ENCODE data around the gene KRTAP10-12. TPM values are rescaled to one million over a fixed set of nuclear protein-coding genes. Genes with fewer than 3 reads are reported as not detected.

The KRTAP10-12 gene
- total RNA-seq, 1 experiment from 2014 or later = not detected

- Histone ChIP-seq H3K9me3 (ENCODE audit: low read depth, low read length, poor library complexity, severe bottlenecking) (no peaks in the 10 kb centered on the region), H3K36me3 (ENCODE audit: insufficient read depth, low read length, poor library complexity, severe bottlenecking) (no peaks in the 10 kb centered on the region), H3K4me3 (ENCODE audit: low read depth, low read length, poor library complexity, severe bottlenecking) (no peak overlapping the region), H3K4me1 (ENCODE audit: insufficient read depth, low read length, poor library complexity, severe bottlenecking) (peaks cover 4% of the 10 kb centered on the region), H3K27me3 (replicated peaks; ENCODE audit: insufficient read depth, low read depth, low read length, poor library complexity) (peaks cover 13% of the 10 kb centered on the region), H3K27ac (ENCODE audit: low read depth, low read length, poor library complexity, severe bottlenecking) (no peak overlapping the region)
- TF ChIP-seq CTCF (conservative IDR thresholded peaks at IDR 0.05; ENCODE audit: low read depth, low read length) = no peak
- no peak for TF ChIP-seq EZH2 (IDR thresholded peaks at IDR 0.05; ENCODE audit: borderline replicate concordance, low read depth, low read length, poor library complexity, severe bottlenecking)
- no TSS peak for BruUV-seq (replicated peaks)
- intact Hi-C loops (cut with micrococcal nuclease; ENCODE audit: unreplicated experiment) = no loop called here
- DNase-seq (ENCODE audit: low spot score) = no peak
- CTCF ChIA-PET = no interaction called here
- POLR2A ChIA-PET (ENCODE audit: low non-redundant PET) = no interaction called here
Observed at GRCh38 chr21:44706706-44707581, 10.0 kb downstream of the KRTAP10-12 start.

DNA sequence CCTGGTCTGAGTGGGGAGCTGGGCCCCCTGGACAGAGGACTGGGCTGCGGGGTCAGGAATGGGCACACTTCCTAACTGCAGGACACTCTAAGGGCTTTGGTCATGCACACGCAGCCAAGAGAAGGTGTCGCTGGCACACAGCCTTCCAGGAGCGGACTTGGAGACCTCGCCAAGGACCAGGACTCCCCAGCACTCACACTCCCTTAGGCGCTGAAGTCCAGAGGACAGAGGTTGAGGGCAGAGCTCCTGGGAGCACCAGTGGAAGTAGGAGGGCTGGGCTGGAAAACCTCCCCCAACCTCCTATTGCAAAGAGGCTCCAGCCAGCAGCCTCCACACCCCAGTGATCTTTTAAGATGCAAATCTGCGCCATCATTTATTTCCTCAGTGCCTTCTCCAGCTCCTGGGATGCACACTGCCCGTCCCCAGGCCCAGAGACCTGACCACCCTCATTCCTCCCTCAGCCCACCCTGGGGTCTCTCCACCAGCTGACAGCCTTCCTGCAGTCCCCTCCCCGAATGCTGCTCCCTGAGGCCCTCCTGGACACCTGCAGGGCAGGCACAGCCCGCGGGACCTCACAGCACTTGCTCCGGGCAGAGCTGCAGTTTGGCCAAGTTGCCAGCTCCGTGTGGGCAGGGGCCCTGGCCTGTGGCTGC is 11.4 kb downstream of the KRTAP10-12 start:
- no peaks in the 10 kb centered on the region for H3K9me3 ChIP-seq (ENCODE audit: low read depth, low read length, poor library complexity, severe bottlenecking)
- H3K27me3 ChIP-seq (replicated peaks; ENCODE audit: insufficient read depth, low read depth, low read length, poor library complexity) = peaks cover 13% of the 10 kb centered on the region
- intact Hi-C loops (cut with micrococcal nuclease; ENCODE audit: unreplicated experiment) = no loop called here
- no TSS peak for BruUV-seq (replicated peaks)
- H3K4me1 ChIP-seq (ENCODE audit: insufficient read depth, low read length, poor library complexity, severe bottlenecking) = peaks cover 4% of the 10 kb centered on the region
- CTCF ChIA-PET = no interaction called here
- H3K27ac ChIP-seq (ENCODE audit: low read depth, low read length, poor library complexity, severe bottlenecking) = no peak overlapping the region
- TF ChIP-seq EZH2 (IDR thresholded peaks at IDR 0.05; ENCODE audit: borderline replicate concordance, low read depth, low read length, poor library complexity, severe bottlenecking) (no peak), CTCF (conservative IDR thresholded peaks at IDR 0.05; ENCODE audit: low read depth, low read length) (no peak)
- no peak overlapping the region for H3K4me3 ChIP-seq (ENCODE audit: low read depth, low read length, poor library complexity, severe bottlenecking)
- no peak for DNase-seq (ENCODE audit: low spot score)
- POLR2A ChIA-PET (ENCODE audit: low non-redundant PET) = no interaction called here
- no peaks in the 10 kb centered on the region for H3K36me3 ChIP-seq (ENCODE audit: insufficient read depth, low read length, poor library complexity, severe bottlenecking)

- TF ChIP-seq EZH2 (IDR thresholded peaks at IDR 0.05; ENCODE audit: borderline replicate concordance, low read depth, low read length, poor library complexity, severe bottlenecking) (no peak), CTCF (conservative IDR thresholded peaks at IDR 0.05; ENCODE audit: low read depth, low read length) (no peak)
- H3K27ac ChIP-seq (ENCODE audit: low read depth, low read length, poor library complexity, severe bottlenecking) = no peak overlapping the region
- DNase-seq (ENCODE audit: low spot score) = no peak
- BruUV-seq (replicated peaks) = no TSS peak
- no peaks in the 10 kb centered on the region for H3K36me3 ChIP-seq (ENCODE audit: insufficient read depth, low read length, poor library complexity, severe bottlenecking)
- intact Hi-C loops (cut with micrococcal nuclease; ENCODE audit: unreplicated experiment) = no loop called here
- ChIA-PET POLR2A (ENCODE audit: low non-redundant PET) (no interaction called here), CTCF (no interaction called here)
- H3K4me1 ChIP-seq (ENCODE audit: insufficient read depth, low read length, poor library complexity, severe bottlenecking) = peaks cover 4% of the 10 kb centered on the region
- no peak overlapping the region for H3K4me3 ChIP-seq (ENCODE audit: low read depth, low read length, poor library complexity, severe bottlenecking)
- peaks cover 13% of the 10 kb centered on the region for H3K27me3 ChIP-seq (replicated peaks; ENCODE audit: insufficient read depth, low read depth, low read length, poor library complexity)
- H3K9me3 ChIP-seq (ENCODE audit: low read depth, low read length, poor library complexity, severe bottlenecking) = no peaks in the 10 kb centered on the region
Observed at GRCh38 chr21:44708866-44709425, 12.0 kb downstream of the KRTAP10-12 start.
